Activated T-cell treated with anti-CD3 and anti-CD28 coated beads for 1 hour (primary cell): ENCODE results near the gene SCAMP2.
"Not testable (repeated sequence)": the region's sequence is repeated elsewhere in the genome, so short reads cannot be mapped to it uniquely, and the experiment has no call there.

Source experiments
- DNase-seq: peaks from one replicate; pipeline ENCODE4 v3.0.0-alpha.2; 2020; ENCODE audit warnings: low read depth

Gene SCAMP2

GRCh38 chr15:74873036-74873755 is at the start of gene SCAMP2:
SCAMP2 (minus strand) TSS chr15:74873365; CDS start chr15:74873255, 110 bp downstream.
- DNase-seq = peak; percentile 82

- DNase-seq = no peak
Measured at GRCh38 chr15:74920456-74920855, 47.3 kb upstream of the SCAMP2 start.

- DNase-seq = no peak
Measured at GRCh38 chr15:74917676-74918075, 44.5 kb upstream of the SCAMP2 start.

GRCh38 chr15:74913799-74914198 is 40.6 kb upstream of the SCAMP2 start:
- DNase-seq = not testable (repeated sequence)

- no peak for DNase-seq
Measured at GRCh38 chr15:74913041-74913440, 39.9 kb upstream of the SCAMP2 start.

- DNase-seq = no peak
Measured at GRCh38 chr15:74908635-74909034, 35.5 kb upstream of the SCAMP2 start.

GRCh38 chr15:74907163-74907870 is 34.2 kb upstream of the SCAMP2 start:
- no peak for DNase-seq

- peak; percentile 64 for DNase-seq
Measured at GRCh38 chr15:74906450-74907162, 33.4 kb upstream of the SCAMP2 start, which contains the start of gene FAM219B. FAM219B (minus strand) TSS chr15:74906851; CDS start chr15:74906800, 51 bp downstream.

- DNase-seq = no peak
Measured at GRCh38 chr15:74906067-74906449, 32.9 kb upstream of the SCAMP2 start.

- no peak for DNase-seq
Measured at GRCh38 chr15:74904190-74904805, 31.1 kb upstream of the SCAMP2 start.

- no peak for DNase-seq
Measured at GRCh38 chr15:74903676-74904075, 30.5 kb upstream of the SCAMP2 start.

GRCh38 chr15:74902295-74903075 is 29.3 kb upstream of the SCAMP2 start:
- DNase-seq = no peak

GRCh38 chr15:74901612-74902063 is 28.5 kb upstream of the SCAMP2 start:
- DNase-seq = peak; percentile 37

GRCh38 chr15:74897300-74897701 is 24.1 kb upstream of the SCAMP2 start:
- no peak for DNase-seq

- no peak for DNase-seq
Measured at GRCh38 chr15:74896316-74896715, 23.2 kb upstream of the SCAMP2 start.

GRCh38 chr15:74895830-74896229 is 22.7 kb upstream of the SCAMP2 start:
- no peak for DNase-seq

GRCh38 chr15:74894383-74894782 is 21.2 kb upstream of the SCAMP2 start:
- not testable (repeated sequence) for DNase-seq

- no peak for DNase-seq
Measured at GRCh38 chr15:74893627-74894026, 20.5 kb upstream of the SCAMP2 start.

- DNase-seq = no peak
Measured at GRCh38 chr15:74892931-74893330, 19.8 kb upstream of the SCAMP2 start.

GRCh38 chr15:74892313-74892712 is 19.1 kb upstream of the SCAMP2 start:
- DNase-seq = no peak

- no peak for DNase-seq
Measured at GRCh38 chr15:74891469-74891868, 18.3 kb upstream of the SCAMP2 start.

GRCh38 chr15:74890665-74890960 is 17.4 kb upstream of the SCAMP2 start:
- no peak for DNase-seq
